ENCODE results near the gene AK5. TPM values are rescaled to one million over a fixed set of nuclear protein-coding genes. Genes with fewer than 3 reads are reported as not detected.
"Not testable (repeated sequence)": the region's sequence is repeated elsewhere in the genome, so short reads cannot be mapped to it uniquely, and the experiment has no call there.

The AK5 gene
- total and polyA plus RNA-seq, 2 donors (not counting 1 experiment from before 2014, with no cell fraction given), result 0.18 TPM; not detected in 1

DNA sequence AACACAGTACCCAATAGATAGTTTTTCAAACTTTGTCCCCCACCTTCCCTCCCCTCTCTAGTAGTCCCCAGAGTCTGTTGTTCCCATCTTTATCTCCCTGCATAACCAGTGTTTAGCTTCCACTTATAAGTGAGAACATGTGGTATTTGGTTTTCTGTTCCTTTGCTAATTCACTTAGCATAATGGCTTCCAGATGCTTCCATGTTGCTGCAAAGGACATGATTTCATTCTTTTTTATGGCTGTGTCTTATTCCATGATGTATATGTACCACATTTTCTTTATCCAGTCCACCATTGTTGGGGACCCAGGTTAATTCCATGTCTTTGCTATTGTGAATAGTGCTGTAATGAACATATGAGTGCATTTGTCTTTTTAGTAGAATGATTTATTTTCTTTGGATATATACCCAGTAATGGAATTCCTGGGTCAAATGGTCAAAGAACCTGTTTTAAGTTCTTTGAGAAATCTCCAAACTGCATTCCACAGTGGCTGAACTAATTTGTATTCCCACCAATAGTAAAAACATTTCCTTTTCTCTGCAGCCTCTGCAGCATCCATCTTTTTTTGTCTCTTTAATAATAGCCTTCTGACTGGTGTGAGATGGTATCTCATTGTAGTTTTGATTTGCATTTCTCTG, 126.0 kb downstream of the AK5 start:
- Mint-ChIP-seq H3K4me1 (peaks cover 2% of the 10 kb centered on the region), H3K27ac (no peak overlapping the region)

DNA sequence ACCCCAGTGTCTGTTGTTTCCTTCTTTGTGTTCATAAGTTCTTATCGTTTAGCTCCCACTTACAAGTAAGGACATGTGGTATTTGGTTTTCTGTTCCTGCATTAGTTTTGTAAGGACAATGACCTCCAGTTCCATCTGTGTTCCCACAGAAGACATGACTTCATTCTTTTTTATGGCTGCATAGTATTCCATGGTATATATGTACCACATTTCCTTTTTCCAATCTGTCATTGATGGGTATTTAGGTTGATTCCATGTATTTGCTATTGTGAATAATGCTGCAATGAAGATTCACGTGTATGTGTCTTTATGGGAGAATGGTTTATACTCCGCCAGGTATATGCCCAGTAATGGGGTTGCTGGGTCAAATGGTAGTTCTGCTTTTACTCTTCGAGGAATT, 127.1 kb downstream of the AK5 start:
- H3K9ac ChIP-seq (ENCODE audit: low read length); intact Hi-C loops (cut with micrococcal nuclease); H2AFZ ChIP-seq (ENCODE audit: insufficient read depth, low read depth, low read length, poor library complexity, severe bottlenecking); H3K4me3 ChIP-seq (ENCODE audit: control extremely low read depth in 1 of 5, extremely low read depth in 1 of 5, insufficient read depth in 1 of 5, low read depth in 2 of 5, low read length in 4 of 5); H3K36me3 ChIP-seq (replicated peaks in 1 of 2; ENCODE audit: control extremely low read depth in 1 of 2, control insufficient read depth in 1 of 2, extremely low read depth in 1 of 2, insufficient read depth in 2 of 2, low read length in 1 of 2); H3K27ac Mint-ChIP-seq; H3K27ac ChIP-seq (ENCODE audit: low read length in 2 of 2); CTCF ChIA-PET; POLR2A ChIA-PET; H3K4me2 ChIP-seq (replicated peaks; ENCODE audit: low read depth, low read length, poor library complexity, severe bottlenecking); H3K9me3 Mint-ChIP-seq (ENCODE audit: insufficient read depth); ATAC-seq (ENCODE audit: low read depth); H3K9me3 ChIP-seq (ENCODE audit: control extremely low read depth in 1 of 3, control insufficient read depth in 2 of 3, insufficient read depth in 1 of 3, low read length in 2 of 3); DNase-seq; H4K20me1 ChIP-seq (ENCODE audit: control insufficient read depth, insufficient read depth, low read length, poor library complexity, severe bottlenecking); H3K79me2 ChIP-seq (ENCODE audit: control insufficient read depth, insufficient read depth, low read length); H3K4me3 Mint-ChIP-seq: not testable (repeated sequence)
- H3K4me1 ChIP-seq (ENCODE audit: control insufficient read depth in 2 of 2, insufficient read depth in 2 of 2, low read length in 2 of 2), result peaks cover 12 to 13% of the 10 kb centered on the region in 2 donors
- no CpG with 5 or more reads among the region's 4 CpGs for WGBS (ENCODE audit: insufficient coverage)
- Mint-ChIP-seq H3K27me3 (peaks cover 56% of the 10 kb centered on the region), H3K4me1 (peaks cover 12% of the 10 kb centered on the region)
- H3K27me3 ChIP-seq (replicated peaks in 1 of 4; ENCODE audit: control extremely low read depth in 1 of 4, control insufficient read depth in 3 of 4, insufficient read depth in 4 of 4, low read length in 3 of 4), result peaks cover 0 to 27% (median 11%) of the 10 kb centered on the region in 4 experiments

More for the DNA sequence above, 126.0 kb downstream of the AK5 start:
- Mint-ChIP-seq H3K4me3 (no peak overlapping the region), H3K27me3 (peaks cover 46% of the 10 kb centered on the region), H3K9me3 (ENCODE audit: insufficient read depth) (no peaks in the 10 kb centered on the region)
- H3K9me3 ChIP-seq (ENCODE audit: control extremely low read depth in 1 of 3, control insufficient read depth in 2 of 3, insufficient read depth in 1 of 3, low read length in 2 of 3), result peaks cover 0 to 4% (median 1%) of the 10 kb centered on the region in 3 donors
- no peaks in the 10 kb centered on the region for H3K36me3 ChIP-seq (replicated peaks in 1 of 2; ENCODE audit: control extremely low read depth in 1 of 2, control insufficient read depth in 1 of 2, extremely low read depth in 1 of 2, insufficient read depth in 2 of 2, low read length in 1 of 2)
- H2AFZ ChIP-seq (ENCODE audit: insufficient read depth, low read depth, low read length, poor library complexity, severe bottlenecking), result no peak overlapping the region
- TF ChIP-seq EZH2 (IDR thresholded peaks at IDR 0.05; ENCODE audit: borderline replicate concordance, insufficient read depth, low read depth, low read length, poor library complexity, severe bottlenecking), result no peak
- TF ChIP-seq, protein P1, sequence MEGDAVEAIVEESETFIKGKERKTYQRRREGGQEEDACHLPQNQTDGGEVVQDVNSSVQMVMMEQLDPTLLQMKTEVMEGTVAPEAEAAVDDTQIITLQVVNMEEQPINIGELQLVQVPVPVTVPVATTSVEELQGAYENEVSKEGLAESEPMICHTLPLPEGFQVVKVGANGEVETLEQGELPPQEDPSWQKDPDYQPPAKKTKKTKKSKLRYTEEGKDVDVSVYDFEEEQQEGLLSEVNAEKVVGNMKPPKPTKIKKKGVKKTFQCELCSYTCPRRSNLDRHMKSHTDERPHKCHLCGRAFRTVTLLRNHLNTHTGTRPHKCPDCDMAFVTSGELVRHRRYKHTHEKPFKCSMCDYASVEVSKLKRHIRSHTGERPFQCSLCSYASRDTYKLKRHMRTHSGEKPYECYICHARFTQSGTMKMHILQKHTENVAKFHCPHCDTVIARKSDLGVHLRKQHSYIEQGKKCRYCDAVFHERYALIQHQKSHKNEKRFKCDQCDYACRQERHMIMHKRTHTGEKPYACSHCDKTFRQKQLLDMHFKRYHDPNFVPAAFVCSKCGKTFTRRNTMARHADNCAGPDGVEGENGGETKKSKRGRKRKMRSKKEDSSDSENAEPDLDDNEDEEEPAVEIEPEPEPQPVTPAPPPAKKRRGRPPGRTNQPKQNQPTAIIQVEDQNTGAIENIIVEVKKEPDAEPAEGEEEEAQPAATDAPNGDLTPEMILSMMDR (IDR thresholded peaks at IDR 0.05), result no peak
- intact Hi-C loops (cut with micrococcal nuclease), result no loop called here
- no peak overlapping the region for H3K9ac ChIP-seq (ENCODE audit: low read length)
- ATAC-seq (ENCODE audit: low read depth), result no peak
- no peak overlapping the region for H3K4me2 ChIP-seq (replicated peaks; ENCODE audit: low read depth, low read length, poor library complexity, severe bottlenecking)
- ChIA-PET POLR2A (no interaction called here), CTCF (no interaction called here)
- H4K20me1 ChIP-seq (ENCODE audit: control insufficient read depth, insufficient read depth, low read length, poor library complexity, severe bottlenecking), result no peaks in the 10 kb centered on the region
- peaks cover 2 to 3% of the 10 kb centered on the region in 2 donors for H3K4me1 ChIP-seq (ENCODE audit: control insufficient read depth in 2 of 2, insufficient read depth in 2 of 2, low read length in 2 of 2)
- no peak overlapping the region for H3K27ac ChIP-seq (ENCODE audit: low read length in 2 of 2)
- no peak for DNase-seq
- peaks cover 0 to 17% (median 9%) of the 10 kb centered on the region in 4 experiments for H3K27me3 ChIP-seq (replicated peaks in 1 of 4; ENCODE audit: control extremely low read depth in 1 of 4, control insufficient read depth in 3 of 4, insufficient read depth in 4 of 4, low read length in 3 of 4)
- H3K79me2 ChIP-seq (ENCODE audit: control insufficient read depth, insufficient read depth, low read length), result no peaks in the 10 kb centered on the region
- no peak overlapping the region for H3K4me3 ChIP-seq (ENCODE audit: control extremely low read depth in 1 of 5, extremely low read depth in 1 of 5, insufficient read depth in 1 of 5, low read depth in 2 of 5, low read length in 4 of 5)

Data from B cell (primary cell).